NB4 (cell line): ENCODE data around the gene MADCAM1.

ENCODE experiments used
- MYC ChIP-seq: IDR thresholded peaks from 2 replicates; pipeline ENCODE4 v1.6.1; 2011; ENCODE audit warnings: low read depth, low read length
- POLR2A ChIP-seq: IDR thresholded peaks from 2 replicates; pipeline ENCODE4 v1.6.1; 2011; ENCODE audit warnings: mild to moderate bottlenecking; ENCODE audit not compliant: insufficient read length; ENCODE audit errors: extremely low read depth
- TF ChIP-seq, protein P1 (sequence below): IDR thresholded peaks from one replicate; pipeline ENCODE4 v1.5.1; 2012; ENCODE audit warnings: low read depth, low read length
- TF ChIP-seq, protein P2 (sequence below): IDR thresholded peaks from 2 replicates; pipeline ENCODE4 v1.6.1; 2011; ENCODE audit warnings: low read depth, low read length

DNA sequence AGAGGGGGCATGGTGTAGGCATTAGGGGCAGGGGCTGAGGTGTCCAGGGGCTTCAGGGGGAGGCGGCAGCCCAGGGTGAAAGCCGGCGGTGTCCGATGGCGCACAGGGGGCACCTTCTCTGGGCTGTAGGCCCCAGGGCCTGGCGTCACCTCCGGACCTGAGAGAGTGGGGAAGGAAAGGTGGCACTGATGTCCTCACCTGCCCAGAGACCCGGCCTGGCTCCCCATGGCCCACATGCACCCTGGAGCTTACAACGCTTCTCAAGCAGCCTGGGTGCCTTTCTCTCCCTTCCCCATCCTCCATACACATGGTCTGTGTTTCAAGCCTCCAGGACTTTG, 32.1 kb upstream of the MADCAM1 start:
- no peak for TF ChIP-seq POLR2A
- TF ChIP-seq, protein P1, sequence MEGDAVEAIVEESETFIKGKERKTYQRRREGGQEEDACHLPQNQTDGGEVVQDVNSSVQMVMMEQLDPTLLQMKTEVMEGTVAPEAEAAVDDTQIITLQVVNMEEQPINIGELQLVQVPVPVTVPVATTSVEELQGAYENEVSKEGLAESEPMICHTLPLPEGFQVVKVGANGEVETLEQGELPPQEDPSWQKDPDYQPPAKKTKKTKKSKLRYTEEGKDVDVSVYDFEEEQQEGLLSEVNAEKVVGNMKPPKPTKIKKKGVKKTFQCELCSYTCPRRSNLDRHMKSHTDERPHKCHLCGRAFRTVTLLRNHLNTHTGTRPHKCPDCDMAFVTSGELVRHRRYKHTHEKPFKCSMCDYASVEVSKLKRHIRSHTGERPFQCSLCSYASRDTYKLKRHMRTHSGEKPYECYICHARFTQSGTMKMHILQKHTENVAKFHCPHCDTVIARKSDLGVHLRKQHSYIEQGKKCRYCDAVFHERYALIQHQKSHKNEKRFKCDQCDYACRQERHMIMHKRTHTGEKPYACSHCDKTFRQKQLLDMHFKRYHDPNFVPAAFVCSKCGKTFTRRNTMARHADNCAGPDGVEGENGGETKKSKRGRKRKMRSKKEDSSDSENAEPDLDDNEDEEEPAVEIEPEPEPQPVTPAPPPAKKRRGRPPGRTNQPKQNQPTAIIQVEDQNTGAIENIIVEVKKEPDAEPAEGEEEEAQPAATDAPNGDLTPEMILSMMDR, result no peak
- TF ChIP-seq, protein P2, sequence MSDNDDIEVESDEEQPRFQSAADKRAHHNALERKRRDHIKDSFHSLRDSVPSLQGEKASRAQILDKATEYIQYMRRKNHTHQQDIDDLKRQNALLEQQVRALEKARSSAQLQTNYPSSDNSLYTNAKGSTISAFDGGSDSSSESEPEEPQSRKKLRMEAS, result no peak
- no peak for TF ChIP-seq MYC
